Measurements from ENCODE around the gene NOXRED1.

DNA sequence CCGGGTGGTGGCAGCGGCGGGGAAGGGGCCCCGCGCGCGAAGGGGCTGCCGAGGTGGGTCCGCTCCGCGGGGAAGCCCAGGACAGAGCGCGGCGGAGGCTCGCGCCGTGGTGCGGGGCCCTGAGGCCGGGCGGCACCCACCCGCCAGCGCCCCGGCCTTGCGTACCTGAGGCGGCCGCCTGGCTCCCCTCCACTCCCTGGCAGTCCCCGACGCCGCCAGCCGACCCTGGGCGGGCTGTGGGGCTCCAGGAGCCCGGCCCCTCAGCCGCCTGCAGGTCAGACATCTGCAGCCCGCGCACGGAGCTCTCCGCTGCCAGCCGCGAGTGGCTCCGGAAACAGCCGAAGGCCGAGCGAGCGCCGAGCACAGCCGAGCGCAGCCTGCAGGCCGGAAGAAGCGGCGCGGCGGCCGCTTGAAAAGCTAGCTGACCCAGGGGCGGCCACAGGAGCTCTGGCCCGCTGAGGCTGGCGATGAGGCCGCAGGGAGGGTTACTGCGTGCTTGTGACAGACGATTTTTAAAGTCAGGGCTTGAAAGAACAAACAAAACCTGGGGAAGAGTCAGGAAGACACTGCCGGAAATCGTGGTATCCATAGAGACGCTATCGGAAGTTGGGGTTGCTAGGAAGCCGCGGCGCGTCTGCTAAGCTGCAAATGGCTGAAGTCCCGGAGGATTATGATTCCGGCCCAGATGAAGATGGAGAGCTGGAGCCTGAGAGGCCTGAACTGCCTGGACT, 46.4 kb downstream of the NOXRED1 start, which contains the start of the genes SAMD15 and TMED8:
- TF ChIP-seq, protein P1, sequence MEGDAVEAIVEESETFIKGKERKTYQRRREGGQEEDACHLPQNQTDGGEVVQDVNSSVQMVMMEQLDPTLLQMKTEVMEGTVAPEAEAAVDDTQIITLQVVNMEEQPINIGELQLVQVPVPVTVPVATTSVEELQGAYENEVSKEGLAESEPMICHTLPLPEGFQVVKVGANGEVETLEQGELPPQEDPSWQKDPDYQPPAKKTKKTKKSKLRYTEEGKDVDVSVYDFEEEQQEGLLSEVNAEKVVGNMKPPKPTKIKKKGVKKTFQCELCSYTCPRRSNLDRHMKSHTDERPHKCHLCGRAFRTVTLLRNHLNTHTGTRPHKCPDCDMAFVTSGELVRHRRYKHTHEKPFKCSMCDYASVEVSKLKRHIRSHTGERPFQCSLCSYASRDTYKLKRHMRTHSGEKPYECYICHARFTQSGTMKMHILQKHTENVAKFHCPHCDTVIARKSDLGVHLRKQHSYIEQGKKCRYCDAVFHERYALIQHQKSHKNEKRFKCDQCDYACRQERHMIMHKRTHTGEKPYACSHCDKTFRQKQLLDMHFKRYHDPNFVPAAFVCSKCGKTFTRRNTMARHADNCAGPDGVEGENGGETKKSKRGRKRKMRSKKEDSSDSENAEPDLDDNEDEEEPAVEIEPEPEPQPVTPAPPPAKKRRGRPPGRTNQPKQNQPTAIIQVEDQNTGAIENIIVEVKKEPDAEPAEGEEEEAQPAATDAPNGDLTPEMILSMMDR (IDR thresholded peaks at IDR 0.05), result no peak
- TF ChIP-seq BHLHE40 (IDR thresholded peaks at IDR 0.05; ENCODE audit: low read depth, low read length) (no peak), JUNB (IDR thresholded peaks at IDR 0.05) (no peak)
- TF ChIP-seq, protein P2, sequence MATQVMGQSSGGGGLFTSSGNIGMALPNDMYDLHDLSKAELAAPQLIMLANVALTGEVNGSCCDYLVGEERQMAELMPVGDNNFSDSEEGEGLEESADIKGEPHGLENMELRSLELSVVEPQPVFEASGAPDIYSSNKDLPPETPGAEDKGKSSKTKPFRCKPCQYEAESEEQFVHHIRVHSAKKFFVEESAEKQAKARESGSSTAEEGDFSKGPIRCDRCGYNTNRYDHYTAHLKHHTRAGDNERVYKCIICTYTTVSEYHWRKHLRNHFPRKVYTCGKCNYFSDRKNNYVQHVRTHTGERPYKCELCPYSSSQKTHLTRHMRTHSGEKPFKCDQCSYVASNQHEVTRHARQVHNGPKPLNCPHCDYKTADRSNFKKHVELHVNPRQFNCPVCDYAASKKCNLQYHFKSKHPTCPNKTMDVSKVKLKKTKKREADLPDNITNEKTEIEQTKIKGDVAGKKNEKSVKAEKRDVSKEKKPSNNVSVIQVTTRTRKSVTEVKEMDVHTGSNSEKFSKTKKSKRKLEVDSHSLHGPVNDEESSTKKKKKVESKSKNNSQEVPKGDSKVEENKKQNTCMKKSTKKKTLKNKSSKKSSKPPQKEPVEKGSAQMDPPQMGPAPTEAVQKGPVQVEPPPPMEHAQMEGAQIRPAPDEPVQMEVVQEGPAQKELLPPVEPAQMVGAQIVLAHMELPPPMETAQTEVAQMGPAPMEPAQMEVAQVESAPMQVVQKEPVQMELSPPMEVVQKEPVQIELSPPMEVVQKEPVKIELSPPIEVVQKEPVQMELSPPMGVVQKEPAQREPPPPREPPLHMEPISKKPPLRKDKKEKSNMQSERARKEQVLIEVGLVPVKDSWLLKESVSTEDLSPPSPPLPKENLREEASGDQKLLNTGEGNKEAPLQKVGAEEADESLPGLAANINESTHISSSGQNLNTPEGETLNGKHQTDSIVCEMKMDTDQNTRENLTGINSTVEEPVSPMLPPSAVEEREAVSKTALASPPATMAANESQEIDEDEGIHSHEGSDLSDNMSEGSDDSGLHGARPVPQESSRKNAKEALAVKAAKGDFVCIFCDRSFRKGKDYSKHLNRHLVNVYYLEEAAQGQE (IDR thresholded peaks at IDR 0.05), result no peak
